ENCODE data around the gene NAT8L. TPM values are rescaled to one million over a fixed set of nuclear protein-coding genes. Genes with fewer than 3 reads are reported as not detected.

Gene NAT8L
- total RNA-seq, 2 experiments from 2014 or later, result 1.0 to 1.1 TPM

DNA sequence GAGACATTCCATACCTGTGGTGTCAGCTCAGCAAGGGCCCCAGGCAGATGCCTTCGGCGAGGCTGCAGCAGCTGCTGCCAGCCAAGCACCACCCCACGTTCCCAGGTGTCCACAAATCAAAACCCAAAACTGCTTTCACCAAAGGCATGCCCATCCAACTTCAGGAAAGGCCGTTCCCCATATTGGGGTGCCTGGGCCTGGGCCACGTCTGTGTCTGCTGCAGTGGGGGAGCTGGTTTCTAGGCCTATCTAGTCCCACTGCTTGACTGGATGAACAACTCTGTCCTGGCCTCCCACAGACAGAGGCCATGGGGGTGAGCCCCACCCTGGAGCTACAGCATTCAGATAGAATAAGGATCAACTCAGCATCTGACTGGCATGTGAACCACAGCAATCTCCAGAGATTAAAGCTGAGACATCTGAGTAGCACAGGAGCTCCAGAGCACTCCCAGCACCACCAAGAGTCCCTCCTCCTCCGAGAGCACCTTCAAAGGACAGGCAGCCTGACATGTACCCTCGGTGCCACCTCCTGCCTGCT lies 37.0 kb downstream of the NAT8L start:
- CTCF ChIA-PET, result no interaction called here
- Mint-ChIP-seq H3K27ac (no peak overlapping the region), H3K4me3 (no peak overlapping the region), H3K9me3 (peaks cover 3% of the 10 kb centered on the region), H3K27me3 (peaks cover 5% of the 10 kb centered on the region), H3K36me3 (ENCODE audit: low read depth) (peaks cover 5% of the 10 kb centered on the region), H3K4me1 (ENCODE audit: low read depth) (no peaks in the 10 kb centered on the region)
- intact Hi-C loops (cut with micrococcal nuclease), result no loop called here
- ATAC-seq (no peak), DNase-seq (no peak)
- POLR2A ChIA-PET, result no interaction called here
- TF ChIP-seq, protein P1, sequence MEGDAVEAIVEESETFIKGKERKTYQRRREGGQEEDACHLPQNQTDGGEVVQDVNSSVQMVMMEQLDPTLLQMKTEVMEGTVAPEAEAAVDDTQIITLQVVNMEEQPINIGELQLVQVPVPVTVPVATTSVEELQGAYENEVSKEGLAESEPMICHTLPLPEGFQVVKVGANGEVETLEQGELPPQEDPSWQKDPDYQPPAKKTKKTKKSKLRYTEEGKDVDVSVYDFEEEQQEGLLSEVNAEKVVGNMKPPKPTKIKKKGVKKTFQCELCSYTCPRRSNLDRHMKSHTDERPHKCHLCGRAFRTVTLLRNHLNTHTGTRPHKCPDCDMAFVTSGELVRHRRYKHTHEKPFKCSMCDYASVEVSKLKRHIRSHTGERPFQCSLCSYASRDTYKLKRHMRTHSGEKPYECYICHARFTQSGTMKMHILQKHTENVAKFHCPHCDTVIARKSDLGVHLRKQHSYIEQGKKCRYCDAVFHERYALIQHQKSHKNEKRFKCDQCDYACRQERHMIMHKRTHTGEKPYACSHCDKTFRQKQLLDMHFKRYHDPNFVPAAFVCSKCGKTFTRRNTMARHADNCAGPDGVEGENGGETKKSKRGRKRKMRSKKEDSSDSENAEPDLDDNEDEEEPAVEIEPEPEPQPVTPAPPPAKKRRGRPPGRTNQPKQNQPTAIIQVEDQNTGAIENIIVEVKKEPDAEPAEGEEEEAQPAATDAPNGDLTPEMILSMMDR (IDR thresholded peaks at IDR 0.05), result no peak

DNA sequence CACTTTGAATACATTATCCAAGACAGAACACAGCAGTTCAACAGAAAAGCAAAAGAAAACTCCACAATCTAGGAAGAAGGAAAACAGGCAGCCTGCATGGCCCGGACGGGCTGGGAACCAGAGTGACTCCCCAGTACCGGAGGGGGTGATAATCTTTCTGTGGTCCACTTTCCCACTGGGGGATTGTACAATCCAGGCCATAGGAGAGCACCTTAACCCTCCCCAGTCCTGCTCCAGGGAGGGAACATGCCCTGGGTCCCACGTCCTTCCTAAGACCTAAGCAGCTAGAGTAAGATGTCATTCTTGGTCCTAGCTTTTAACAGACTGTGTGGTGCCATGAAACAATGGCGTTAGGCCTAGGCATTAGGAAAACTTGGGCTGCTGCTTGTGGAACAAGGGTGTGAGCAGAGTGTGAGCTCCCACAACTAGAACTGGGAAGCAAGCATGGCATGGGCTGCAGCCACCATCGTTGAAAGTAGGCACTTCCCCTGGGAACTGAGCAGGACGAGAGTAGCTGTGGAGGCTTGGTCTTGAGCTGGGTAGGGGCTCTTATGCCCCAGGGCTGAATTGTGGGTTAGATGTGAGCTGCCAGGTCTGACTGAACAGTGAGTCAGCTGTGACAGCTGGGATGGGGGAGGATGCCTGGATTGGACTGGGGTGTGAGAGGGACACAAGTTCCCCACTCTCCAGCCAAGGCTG lies 42.4 kb downstream of the NAT8L start:
- Mint-ChIP-seq H3K36me3 (ENCODE audit: low read depth) (peaks cover 3% of the 10 kb centered on the region), H3K4me1 (ENCODE audit: low read depth) (no peaks in the 10 kb centered on the region), H3K27me3 (peaks cover 5% of the 10 kb centered on the region), H3K4me3 (no peak overlapping the region), H3K27ac (no peak overlapping the region), H3K9me3 (peaks cover 19% of the 10 kb centered on the region)
- ChIA-PET CTCF (no interaction called here), POLR2A (no interaction called here)
- TF ChIP-seq, protein P1 (IDR thresholded peaks at IDR 0.05), result no peak
- DNase-seq, result no peak
- no peak for ATAC-seq
- intact Hi-C loops (cut with micrococcal nuclease), result no loop called here

DNA sequence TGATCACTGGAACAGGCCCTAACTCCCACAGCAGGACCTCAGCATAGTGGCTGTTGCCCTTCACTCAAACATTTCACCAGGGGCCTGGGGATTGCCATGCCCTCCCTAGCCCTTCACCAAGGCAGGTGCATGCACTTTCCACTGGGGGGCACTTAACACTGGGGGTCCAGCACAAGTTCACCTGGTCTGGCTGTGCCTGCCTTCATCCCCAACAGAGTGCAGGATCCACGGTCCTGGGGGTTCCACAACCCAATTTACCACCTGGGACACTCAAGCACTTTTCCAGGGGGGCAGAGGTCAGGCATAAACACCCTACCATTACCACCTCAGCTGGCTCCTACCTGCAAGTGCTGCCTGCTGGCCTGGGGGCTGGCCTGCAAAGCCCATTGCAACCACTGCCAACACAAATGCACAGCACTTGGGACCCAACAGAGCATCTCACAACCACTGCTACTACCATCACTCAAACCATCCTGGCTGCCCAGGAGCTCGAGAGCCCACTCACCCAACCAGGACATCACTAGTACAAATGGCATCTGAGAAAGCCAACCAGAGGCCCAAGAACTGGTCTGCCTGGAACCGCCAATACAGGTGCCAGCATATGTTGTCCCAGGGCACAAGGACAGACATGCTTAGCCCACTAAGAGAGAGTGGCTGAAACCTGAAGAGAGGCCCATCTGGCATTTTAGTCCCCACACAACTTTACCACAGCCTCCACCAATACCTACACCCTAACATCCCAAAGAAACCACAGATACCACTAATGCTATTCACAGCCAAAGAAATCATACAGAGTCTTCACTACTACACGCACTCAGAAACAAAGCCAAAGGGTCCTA lies 43.1 kb downstream of the NAT8L start:
- TF ChIP-seq, protein P1 (IDR thresholded peaks at IDR 0.05), result no peak
- no peaks in the 10 kb centered on the region for H3K4me1 Mint-ChIP-seq (ENCODE audit: low read depth)
- ATAC-seq (no peak), DNase-seq (no peak)
- no peak overlapping the region for H3K27ac Mint-ChIP-seq
- peaks cover 5% of the 10 kb centered on the region for H3K27me3 Mint-ChIP-seq
- no peak overlapping the region for H3K4me3 Mint-ChIP-seq
- H3K9me3 Mint-ChIP-seq, result peaks cover 19% of the 10 kb centered on the region
- intact Hi-C loops (cut with micrococcal nuclease), result no loop called here
- peaks cover 2% of the 10 kb centered on the region for H3K36me3 Mint-ChIP-seq (ENCODE audit: low read depth)
- CTCF ChIA-PET, result no interaction called here
- POLR2A ChIA-PET, result interaction anchor here (0.7 kb wide), 1 partner anchor 130 kb away, joined by 5 read pairs; no protein-coding TSS in a partner anchor

DNA sequence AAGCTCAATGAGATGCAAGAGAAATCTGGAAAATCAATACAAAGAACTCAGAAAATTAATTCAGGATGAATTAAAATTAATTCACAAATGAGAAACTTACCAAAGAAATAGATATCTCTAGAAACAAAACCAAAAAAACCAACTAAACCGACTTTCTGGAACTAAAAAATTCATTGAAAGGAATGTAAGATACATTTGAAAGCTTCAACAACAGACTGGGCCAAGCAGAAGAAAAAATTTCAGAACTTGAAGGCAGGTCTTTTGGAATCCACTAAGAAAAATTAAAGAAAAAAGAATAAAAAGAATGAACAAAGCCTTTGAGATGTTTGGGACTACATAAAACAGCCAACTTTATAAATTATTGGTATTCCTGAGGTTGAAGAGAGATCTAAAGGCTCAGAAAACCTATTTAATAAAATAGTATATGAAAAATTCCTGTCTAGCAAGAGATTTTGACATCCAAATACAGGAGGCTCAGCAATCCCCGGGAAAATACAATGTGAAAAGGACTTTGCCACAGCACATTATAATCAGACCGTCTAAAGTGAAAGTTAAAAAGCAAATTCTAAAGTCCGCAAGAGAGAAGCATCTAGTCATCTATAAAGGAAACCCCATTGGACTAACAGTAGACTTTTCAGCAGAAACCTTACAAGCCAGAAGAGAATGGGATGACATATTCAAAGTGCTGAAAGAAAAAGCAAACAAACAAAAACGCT lies 44.2 kb downstream of the NAT8L start:
- ATAC-seq, result no peak
- Mint-ChIP-seq H3K9me3 (peaks cover 19% of the 10 kb centered on the region), H3K4me3 (no peak overlapping the region), H3K4me1 (ENCODE audit: low read depth) (peaks cover 1% of the 10 kb centered on the region), H3K27ac (no peak overlapping the region), H3K27me3 (peaks cover 5% of the 10 kb centered on the region), H3K36me3 (ENCODE audit: low read depth) (peaks cover 2% of the 10 kb centered on the region)
- CTCF ChIA-PET, result no interaction called here
- POLR2A ChIA-PET, result interaction anchor here (0.7 kb wide), 1 partner anchor 131 kb away, joined by 5 read pairs; no protein-coding TSS in a partner anchor
- TF ChIP-seq, protein P1 (IDR thresholded peaks at IDR 0.05), result no peak
- DNase-seq, result no peak
- intact Hi-C loops (cut with micrococcal nuclease), result no loop called here
